GM12873 (cell line): ENCODE results near the gene IBTK.

ENCODE experiments used
- TF ChIP-seq, protein P1 (sequence below): IDR thresholded peaks from 2 replicates; pipeline ENCODE4 v1.5.1; 2012; ENCODE audit warnings: low read depth, mild to moderate bottlenecking, moderate library complexity, low read length, control low read depth; ENCODE audit not compliant: insufficient read depth; ENCODE audit errors: missing control alignments

IBTK gene

DNA sequence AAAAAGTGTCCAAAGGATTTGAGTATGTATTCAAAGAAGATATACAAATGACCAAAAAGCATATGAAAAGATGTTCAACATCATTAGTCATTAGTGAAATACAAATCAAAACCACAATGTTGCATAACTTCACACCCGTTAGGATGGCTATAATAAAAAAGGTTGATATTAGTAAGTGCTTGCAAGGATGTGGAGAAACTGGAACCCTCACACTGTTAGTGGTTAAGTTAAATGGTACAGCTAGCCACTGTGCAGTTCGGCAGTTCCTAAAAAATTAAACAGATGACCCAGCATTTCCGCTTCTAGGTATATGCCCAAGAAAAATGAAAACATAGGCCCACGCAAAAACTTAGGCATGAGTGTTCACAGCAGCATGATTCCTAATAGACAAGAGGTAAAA, 38.6 kb downstream of the IBTK start:
- TF ChIP-seq, protein P1, sequence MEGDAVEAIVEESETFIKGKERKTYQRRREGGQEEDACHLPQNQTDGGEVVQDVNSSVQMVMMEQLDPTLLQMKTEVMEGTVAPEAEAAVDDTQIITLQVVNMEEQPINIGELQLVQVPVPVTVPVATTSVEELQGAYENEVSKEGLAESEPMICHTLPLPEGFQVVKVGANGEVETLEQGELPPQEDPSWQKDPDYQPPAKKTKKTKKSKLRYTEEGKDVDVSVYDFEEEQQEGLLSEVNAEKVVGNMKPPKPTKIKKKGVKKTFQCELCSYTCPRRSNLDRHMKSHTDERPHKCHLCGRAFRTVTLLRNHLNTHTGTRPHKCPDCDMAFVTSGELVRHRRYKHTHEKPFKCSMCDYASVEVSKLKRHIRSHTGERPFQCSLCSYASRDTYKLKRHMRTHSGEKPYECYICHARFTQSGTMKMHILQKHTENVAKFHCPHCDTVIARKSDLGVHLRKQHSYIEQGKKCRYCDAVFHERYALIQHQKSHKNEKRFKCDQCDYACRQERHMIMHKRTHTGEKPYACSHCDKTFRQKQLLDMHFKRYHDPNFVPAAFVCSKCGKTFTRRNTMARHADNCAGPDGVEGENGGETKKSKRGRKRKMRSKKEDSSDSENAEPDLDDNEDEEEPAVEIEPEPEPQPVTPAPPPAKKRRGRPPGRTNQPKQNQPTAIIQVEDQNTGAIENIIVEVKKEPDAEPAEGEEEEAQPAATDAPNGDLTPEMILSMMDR, result no peak

- TF ChIP-seq, protein P1, result no peak
These were observed 41.6 kb downstream of the IBTK start for GRCh38 chr6:82205930-82206392.

DNA sequence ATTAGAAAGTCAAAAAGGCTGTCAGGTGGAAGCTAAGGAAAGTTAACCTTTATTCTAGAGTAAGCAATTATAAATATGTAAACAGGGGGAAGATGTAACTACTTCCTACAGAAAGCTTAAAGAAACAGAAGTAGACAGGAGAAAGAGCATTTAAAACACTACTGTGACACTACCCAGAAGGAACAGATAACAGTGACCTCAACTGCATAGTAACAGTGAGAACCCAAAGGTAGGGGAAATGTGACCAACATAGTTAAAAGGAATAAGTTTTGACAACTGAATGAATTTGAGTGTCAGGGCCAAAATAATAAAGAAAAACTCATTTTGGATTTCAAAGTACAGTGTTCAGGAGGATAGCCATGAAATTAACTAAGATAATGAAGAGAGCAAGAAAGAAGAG, 43.5 kb downstream of the IBTK start:
- TF ChIP-seq, protein P1, result no peak

GRCh38 chr6:82197784-82198183, 49.8 kb downstream of the IBTK start:
- TF ChIP-seq, protein P1, result no peak

- TF ChIP-seq, protein P1, result no peak
These were observed 51.4 kb downstream of the IBTK start for GRCh38 chr6:82196161-82196560.

GRCh38 chr6:82195619-82196018, 51.9 kb downstream of the IBTK start:
- TF ChIP-seq, protein P1, result no peak

DNA sequence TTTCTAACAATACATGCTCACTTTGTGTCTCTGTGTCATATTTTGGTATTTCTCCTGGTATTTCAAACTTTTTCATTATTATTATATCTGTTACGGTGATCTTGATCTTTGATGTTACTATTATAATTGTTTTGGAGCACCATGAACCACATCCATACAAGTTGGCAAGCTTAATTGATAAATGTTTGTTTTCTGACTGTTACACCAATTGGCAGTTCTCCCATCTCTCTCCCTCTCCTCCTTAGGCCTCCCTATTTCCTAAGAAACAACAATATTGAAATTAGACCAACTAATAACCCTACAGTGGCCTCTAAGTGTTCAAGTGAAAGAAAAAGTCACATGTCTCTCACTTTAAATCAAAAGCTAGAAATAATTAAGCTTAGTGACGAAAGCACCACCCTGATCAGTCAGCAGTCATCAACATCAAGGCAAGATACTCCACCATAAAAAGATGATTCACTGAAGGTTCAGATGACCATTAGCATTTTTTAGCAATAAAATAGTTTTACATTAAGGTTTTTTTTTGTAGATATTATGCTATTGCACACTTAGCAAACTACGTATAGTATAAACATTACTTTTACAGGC, 61.5 kb downstream of the IBTK start:
- TF ChIP-seq, protein P1, result no peak
